Upper lobe of left lung (tissue), 6 donors: ENCODE results near the gene SRPRB. TPM values are rescaled to one million over a fixed set of nuclear protein-coding genes. Genes with fewer than 3 reads are reported as not detected.

Source experiments
- ATAC-seq, 2 donors: fragments of 200-7000 bp; cut with Tn5 transposase; one replicate each; pipeline ENCODE4 v1.9.1; 2022; ENCODE audit warnings: mild to moderate bottlenecking in 2 of 2, moderate library complexity in 2 of 2; ENCODE audit not compliant: low FRiP score in 2 of 2
- DNase-seq, 2 donors: peaks; one replicate each; pipeline ENCODE4 v3.0.0-alpha.2; 2019 to 2020
- H3K27ac ChIP-seq, 4 donors: fragments of 200-600 bp; sonication (generic); one replicate each; pipeline ENCODE4 v1.5.1; 2016 to 2019
- H3K27me3 ChIP-seq, 4 donors: fragments of 200-600 bp; sonication (generic); one replicate each; pipeline ENCODE4 v1.5.1; 2017 to 2019
- H3K36me3 ChIP-seq, 4 donors: fragments of 200-600 bp; sonication (generic); one replicate each; pipeline ENCODE4 v1.5.1; 2016 to 2019
- H3K4me1 ChIP-seq, 4 donors: fragments of 200-600 bp; sonication (generic); one replicate each; pipeline ENCODE4 v1.5.1; 2018 to 2019
- H3K4me3 ChIP-seq, 4 donors: fragments of 200-600 bp; sonication (generic); one replicate each; pipeline ENCODE4 v1.5.1; 2017 to 2019; ENCODE audit warnings: mild to moderate bottlenecking in 2 of 4, moderate library complexity in 1 of 4
- H3K9me3 ChIP-seq, 4 donors: fragments of 200-600 bp; sonication (generic); one replicate each; pipeline ENCODE4 v1.5.1; 2018 to 2019
- EP300 ChIP-seq, 4 donors: sonication (generic); formaldehyde crosslinking; IDR thresholded peaks; one replicate each; pipeline ENCODE4 v1.5.1; 2017; ENCODE audit warnings: antibody characterized with exemption in 4 of 4, control low read depth in 2 of 4
- POLR2A ChIP-seq, 4 donors: fragments of 450-650 bp; IDR thresholded peaks; one replicate each; pipeline ENCODE4 v1.5.1; 2016 to 2017; ENCODE audit warnings: antibody characterized with exemption in 4 of 4, mild to moderate bottlenecking in 2 of 4
- POLR2AphosphoS5 ChIP-seq, 2 donors: sonication (generic); formaldehyde crosslinking; IDR thresholded peaks; one replicate each; pipeline ENCODE4 v1.5.1; 2017; ENCODE audit warnings: antibody characterized with exemption in 2 of 2
- WGBS, 2 donors: methylation state at CpG; one replicate each; pipeline ENCODE4 v1.1.5; 2017 to 2018; 5-methylcytosine and 5-hydroxymethylcytosine counted together
- total RNA-seq, 6 donors: library from RNA; depleted of rRNA in 4 of 6; stranded (reverse); fragments of >200 nt in 4 of 6; gene quantifications; one replicate each; pipeline versions ENCODE4 v1.1.0 to v1.2.1, GENCODE V29; 2016 to 2021
- TF ChIP-seq, protein P1 (sequence below), 6 experiments: fragments of 450-650 bp in 4 of 6; fragments of 200-600 bp in 2 of 6; sonication (generic) in 2 of 6; IDR thresholded peaks; one replicate each; pipeline ENCODE4 v1.5.1; 2016 to 2019; ENCODE audit warnings: antibody characterized with exemption in 6 of 6
- donor health status: DM: no; HTN: no; CAD: no; lungs with moderate emphysema.
- donor health status: DM: no; HTN: yes; CAD: no; lungs with severe emphysema.

The SRPRB gene
- total RNA-seq, 6 donors from 2014 or later, result 7.3 to 73.8 (median 34.2) TPM

DNA sequence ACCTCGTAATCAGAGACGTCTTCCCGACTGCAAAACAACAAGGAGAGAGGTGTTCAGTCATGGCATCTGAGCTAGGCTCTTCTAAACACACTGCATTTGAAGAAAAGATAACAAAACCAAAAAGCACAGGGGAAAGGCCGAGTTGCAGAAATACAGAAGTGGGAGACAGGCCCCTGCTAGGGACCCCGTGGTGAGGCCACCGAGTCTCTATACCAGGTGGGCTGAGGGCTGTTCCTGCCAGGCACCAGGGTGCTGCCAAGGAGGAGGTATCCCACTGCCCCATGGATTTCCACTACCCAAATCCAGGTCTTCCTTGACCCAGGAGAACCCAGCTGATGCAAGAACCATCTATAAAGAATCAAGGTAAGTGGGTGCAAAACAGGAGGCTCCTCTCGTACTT lies 59.0 kb downstream of the SRPRB start:
- Histone ChIP-seq H3K4me1 (no peaks in the 10 kb centered on the region), H3K4me3 (no peak overlapping the region), H3K9me3 (no peaks in the 10 kb centered on the region), H3K36me3 (no peaks in the 10 kb centered on the region), H3K27ac (no peak overlapping the region), H3K27me3 (no peaks in the 10 kb centered on the region)
- TF ChIP-seq EP300 (IDR thresholded peaks at IDR 0.05) (no peak), POLR2AphosphoS5 (IDR thresholded peaks at IDR 0.05) (no peak), POLR2A (IDR thresholded peaks at IDR 0.05) (no peak)
- TF ChIP-seq, protein P1, sequence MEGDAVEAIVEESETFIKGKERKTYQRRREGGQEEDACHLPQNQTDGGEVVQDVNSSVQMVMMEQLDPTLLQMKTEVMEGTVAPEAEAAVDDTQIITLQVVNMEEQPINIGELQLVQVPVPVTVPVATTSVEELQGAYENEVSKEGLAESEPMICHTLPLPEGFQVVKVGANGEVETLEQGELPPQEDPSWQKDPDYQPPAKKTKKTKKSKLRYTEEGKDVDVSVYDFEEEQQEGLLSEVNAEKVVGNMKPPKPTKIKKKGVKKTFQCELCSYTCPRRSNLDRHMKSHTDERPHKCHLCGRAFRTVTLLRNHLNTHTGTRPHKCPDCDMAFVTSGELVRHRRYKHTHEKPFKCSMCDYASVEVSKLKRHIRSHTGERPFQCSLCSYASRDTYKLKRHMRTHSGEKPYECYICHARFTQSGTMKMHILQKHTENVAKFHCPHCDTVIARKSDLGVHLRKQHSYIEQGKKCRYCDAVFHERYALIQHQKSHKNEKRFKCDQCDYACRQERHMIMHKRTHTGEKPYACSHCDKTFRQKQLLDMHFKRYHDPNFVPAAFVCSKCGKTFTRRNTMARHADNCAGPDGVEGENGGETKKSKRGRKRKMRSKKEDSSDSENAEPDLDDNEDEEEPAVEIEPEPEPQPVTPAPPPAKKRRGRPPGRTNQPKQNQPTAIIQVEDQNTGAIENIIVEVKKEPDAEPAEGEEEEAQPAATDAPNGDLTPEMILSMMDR (IDR thresholded peaks at IDR 0.05), result no peak
- DNase-seq (no peak), ATAC-seq (no peak)
- WGBS, 2 donors, result 80 to 90% methylated on average over 7 of the region's 7 CpGs

GRCh38 chr3:133865136-133865855 lies 59.7 kb downstream of the SRPRB start:
- Histone ChIP-seq H3K9me3 (no peaks in the 10 kb centered on the region), H3K27ac (no peak overlapping the region), H3K4me1 (no peaks in the 10 kb centered on the region), H3K4me3 (no peak overlapping the region), H3K36me3 (no peaks in the 10 kb centered on the region), H3K27me3 (no peaks in the 10 kb centered on the region)
- DNase-seq (no peak), ATAC-seq (no peak)
- 76 to 89% methylated on average over 4 to 5 of the region's 5 CpGs for WGBS, 2 donors
- TF ChIP-seq EP300 (IDR thresholded peaks at IDR 0.05) (no peak), POLR2AphosphoS5 (IDR thresholded peaks at IDR 0.05) (no peak), POLR2A (IDR thresholded peaks at IDR 0.05) (no peak)
- TF ChIP-seq, protein P1 (IDR thresholded peaks at IDR 0.05), result no peak

DNA sequence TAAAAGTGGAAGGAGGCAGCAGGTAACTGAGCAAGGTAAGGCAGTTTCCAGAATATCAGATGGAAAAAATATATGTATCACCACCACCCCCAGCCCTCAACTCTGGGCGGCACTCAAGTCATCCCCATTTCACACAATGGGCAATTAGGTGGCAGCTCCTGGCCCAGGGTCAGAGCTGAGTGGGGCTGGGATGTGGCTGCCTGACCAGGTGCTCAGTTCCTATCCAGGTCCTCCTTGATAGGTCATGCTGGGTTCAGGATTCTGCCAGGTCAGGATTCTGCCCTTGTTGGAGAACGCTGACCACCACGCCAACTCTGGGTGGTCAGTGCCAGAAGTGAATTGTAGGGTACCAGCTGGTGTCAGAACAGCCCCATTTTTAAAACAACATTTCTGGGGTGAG lies 60.5 kb downstream of the SRPRB start:
- WGBS, 2 donors, result 94 to 95% methylated on average over 3 of the region's 3 CpGs
- ATAC-seq (no peak), DNase-seq (no peak)
- no peak overlapping the region for H3K27ac ChIP-seq
- H3K4me1 ChIP-seq, result no peaks in the 10 kb centered on the region
- H3K27me3 ChIP-seq, result no peaks in the 10 kb centered on the region
- no peaks in the 10 kb centered on the region for H3K9me3 ChIP-seq
- H3K4me3 ChIP-seq, result no peak overlapping the region
- H3K36me3 ChIP-seq, result no peaks in the 10 kb centered on the region
- no peak for TF ChIP-seq POLR2AphosphoS5 (IDR thresholded peaks at IDR 0.05)
- TF ChIP-seq, protein P1 (IDR thresholded peaks at IDR 0.05), result no peak
- no peak for TF ChIP-seq EP300 (IDR thresholded peaks at IDR 0.05)
- TF ChIP-seq POLR2A (IDR thresholded peaks at IDR 0.05), result no peak

DNA sequence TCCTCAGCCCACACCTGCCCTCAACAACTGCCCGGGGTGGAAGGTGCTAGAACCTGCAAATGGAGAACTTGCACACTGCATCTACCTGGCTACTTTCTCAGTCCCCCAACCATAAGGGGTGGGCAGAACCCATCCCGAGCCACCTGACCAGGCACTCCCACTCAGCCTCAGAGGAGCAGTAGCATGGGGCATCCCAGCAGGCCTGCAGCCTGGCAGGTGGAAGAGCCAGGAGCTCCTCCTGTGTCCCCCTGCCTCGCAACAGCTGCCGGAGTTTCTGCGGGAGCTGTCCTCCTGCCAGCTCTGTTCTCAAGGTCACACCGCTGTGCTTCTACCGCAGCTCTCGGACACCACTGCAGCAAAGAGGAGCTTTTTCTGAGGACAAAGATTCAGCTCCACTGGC lies 62.6 kb downstream of the SRPRB start:
- ATAC-seq, result no peak

More for the DNA sequence above, 62.6 kb downstream of the SRPRB start:
- no peak for DNase-seq
- 67 to 85% methylated on average over 6 to 8 of the region's 8 CpGs for WGBS, 2 donors
- Histone ChIP-seq H3K27me3 (no peaks in the 10 kb centered on the region), H3K9me3 (no peaks in the 10 kb centered on the region), H3K4me3 (no peak overlapping the region), H3K36me3 (no peaks in the 10 kb centered on the region), H3K27ac (no peak overlapping the region), H3K4me1 (no peaks in the 10 kb centered on the region)
- TF ChIP-seq, protein P1 (IDR thresholded peaks at IDR 0.05), result no peak
- no peak for TF ChIP-seq EP300 (IDR thresholded peaks at IDR 0.05)
- TF ChIP-seq POLR2A (IDR thresholded peaks at IDR 0.05), result no peak
- TF ChIP-seq POLR2AphosphoS5 (IDR thresholded peaks at IDR 0.05), result no peak
